CD4-positive, alpha-beta T cell treated with Interleukin-21 for 1 hour (primary cell): ENCODE data around the gene PIK3C2B.
A peak's percentile ranks its signal among the peaks of the same experiment; 100 is the strongest.
"Not testable (repeated sequence)": the region's sequence is repeated elsewhere in the genome, so short reads cannot be mapped to it uniquely, and the experiment has no call there.

ENCODE experiments used
- DNase-seq: peaks from one replicate; pipeline ENCODE4 v3.0.0-alpha.2; 2020

Gene PIK3C2B

DNA sequence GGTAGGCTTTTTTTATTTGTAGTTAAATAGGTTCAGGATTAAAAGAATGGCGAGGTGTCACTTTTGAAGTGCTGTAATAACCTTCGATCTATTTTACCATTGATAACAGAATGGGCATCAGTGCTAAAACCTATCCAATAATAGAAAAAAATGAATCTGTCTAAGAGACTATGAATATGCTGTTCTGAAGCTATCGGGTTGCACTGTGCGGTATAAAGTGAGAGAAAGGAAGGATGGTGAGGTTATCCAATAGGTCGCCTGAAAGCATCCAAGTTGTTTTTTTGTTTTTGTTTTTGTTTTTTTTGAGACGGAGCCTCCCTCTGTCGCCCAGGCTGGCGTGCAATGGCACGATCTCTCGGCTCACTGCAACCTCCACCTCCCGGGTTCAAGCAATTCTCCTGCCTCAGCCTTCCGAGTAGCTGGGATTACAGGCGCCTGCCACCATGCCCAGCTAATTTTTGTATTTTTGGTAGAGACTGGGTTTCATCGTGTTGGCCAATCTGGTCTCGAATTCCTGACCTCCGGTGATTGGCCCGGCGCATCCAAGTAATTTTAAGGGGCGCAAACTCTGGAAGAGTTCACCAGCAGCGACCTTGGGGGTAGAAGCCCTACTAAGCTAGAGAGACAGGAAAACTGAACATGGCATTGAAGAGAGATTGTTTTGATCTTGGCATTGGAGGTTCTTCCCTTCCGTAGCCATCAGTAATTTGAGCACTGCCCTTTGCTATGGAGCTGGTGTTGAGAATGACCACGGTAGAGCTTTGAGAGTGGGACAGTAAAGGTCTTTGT, 12.9 kb upstream of the PIK3C2B start:
- peak; percentile 60 for DNase-seq

DNA sequence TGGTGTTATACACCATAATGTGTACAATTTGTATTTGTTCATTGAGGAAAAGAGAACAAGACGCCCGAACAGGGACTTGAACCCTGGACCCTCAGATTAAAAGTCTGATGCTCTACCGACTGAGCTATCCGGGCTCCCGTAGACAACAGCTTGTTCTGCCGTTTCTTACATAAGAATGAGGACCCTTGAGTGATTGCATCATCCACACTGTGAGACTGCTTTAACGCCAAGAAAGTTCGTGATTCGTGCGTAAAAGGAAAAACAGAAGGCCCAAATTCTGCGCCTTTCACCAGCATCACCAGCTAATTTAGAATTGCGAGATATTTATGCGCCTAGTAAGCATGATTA, 12.3 kb upstream of the PIK3C2B start:
- DNase-seq: peak; percentile 96

DNA sequence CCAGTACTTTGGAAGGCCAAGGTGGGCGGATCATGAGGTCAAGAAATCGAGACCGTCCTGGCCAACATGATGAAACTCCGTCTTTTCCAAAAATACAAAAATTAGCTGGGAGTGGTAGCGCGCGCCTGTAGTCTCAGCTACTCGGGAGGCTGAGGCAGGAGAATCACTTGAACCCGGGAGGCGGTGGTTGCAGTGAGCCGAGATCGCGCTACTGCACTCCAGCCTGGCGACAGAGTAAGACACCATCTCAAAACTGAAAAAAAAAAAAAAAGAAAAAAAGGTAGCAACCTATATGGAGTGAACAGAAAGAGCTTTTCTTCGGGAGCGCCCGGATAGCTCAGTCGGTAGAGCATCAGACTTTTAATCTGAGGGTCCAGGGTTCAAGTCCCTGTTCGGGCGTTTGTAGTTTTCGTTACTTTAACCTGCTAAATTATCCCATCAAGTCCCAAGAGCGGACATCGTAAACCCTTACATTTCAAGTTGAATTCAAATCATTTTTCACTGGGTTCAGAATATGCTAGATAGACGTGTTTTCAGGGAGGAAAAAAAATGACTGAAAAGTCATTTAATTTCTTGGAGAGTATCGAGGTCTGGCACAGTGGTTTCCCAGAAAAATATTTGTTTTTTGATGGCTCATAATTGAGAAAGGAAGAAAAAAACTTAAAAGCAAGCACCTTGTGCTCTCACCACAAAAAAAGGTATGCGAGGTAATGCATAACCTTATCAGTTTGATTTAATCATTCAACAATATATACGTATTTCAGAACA, 11.8 kb upstream of the PIK3C2B start:
- peak; percentile 85 for DNase-seq

DNA sequence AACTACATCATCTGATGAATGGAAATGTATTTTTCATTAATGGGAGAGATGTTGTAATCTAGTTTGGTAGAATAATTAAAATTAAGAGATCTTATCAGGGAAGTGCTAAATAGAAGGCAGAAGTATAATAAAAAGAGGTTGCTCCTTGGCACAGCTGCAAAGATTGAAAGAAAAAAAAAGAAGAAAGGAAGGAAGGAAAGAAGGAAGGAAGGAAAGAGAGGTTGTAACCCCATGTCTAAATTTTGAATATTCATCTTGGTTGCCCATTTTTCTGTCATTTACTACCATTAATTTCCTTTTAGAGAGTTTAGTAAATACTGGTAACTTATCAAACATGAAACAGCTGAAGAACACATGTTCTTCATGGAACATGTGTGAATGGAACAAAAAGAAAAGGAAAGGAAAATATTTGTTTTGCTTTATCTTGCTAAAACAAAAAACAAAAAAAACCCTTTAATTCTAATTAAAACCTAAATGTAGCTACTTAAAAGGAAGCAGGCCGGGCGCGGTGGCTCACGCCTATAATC, 11.1 kb upstream of the PIK3C2B start:
- DNase-seq: no peak

DNA sequence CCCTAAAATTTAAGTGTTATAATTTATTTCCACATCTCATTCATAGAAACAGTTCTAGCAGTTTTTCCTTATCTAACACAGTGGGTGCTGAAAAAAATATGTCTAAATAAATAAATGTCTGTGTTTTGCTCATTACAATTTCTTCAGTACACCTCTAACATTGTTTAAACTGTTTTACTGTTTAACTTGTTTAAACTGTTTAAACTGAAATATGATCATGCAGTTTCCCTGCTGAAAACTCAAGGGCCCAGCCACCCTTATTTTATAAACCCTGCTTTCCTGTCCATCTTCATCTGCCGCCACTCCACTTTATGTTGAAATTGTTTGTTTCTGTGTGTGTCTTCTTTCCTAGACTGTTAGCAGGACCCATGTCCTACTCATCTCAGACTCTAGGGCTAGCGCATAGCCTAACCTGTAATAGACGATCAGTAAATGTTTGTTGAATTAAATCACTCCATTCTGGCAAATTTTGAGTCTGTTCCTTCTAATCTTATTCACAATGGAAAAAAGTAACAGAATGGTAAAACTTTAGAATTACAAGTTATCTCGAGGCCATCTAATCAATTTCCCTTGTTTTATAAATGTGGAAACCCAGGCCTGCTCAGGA, 9.4 kb upstream of the PIK3C2B start:
- no peak for DNase-seq

DNA sequence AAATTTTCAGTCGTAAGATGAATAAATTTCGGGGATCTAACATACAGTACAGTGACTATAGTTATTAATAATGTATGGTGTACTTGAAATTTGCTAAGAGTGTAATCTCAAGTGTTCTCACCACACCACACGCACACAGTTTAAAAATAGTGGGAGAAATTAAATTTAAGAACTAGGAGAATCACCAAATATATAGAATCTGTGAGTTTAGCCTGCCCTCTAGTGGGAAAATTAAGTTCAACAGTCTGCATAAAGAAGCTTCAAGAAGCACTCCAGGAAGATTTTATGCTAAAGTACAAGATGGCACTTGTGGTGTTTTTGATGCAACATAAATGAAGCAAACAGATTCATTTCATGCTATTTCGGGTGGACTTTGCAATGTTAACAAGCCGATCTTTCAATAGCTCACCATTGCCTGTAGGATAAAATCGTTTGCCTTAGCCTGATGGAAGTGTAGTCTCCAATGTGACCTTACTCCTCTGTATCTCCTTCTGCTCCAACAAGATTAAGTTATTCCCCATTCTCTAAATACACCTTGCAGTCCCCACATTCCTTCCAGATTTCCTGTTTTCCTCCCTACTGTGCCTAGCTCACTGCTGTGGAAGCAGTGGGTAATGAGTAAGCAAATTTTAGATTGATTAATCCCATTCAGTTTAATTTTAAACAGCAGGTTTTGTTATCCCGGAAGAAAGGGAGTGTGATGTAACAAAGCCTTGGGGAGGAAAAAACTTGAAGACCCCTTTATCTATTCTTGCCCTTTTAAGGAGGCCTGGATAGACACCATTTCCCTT, 8.7 kb upstream of the PIK3C2B start:
- DNase-seq: peak; percentile 85

DNA sequence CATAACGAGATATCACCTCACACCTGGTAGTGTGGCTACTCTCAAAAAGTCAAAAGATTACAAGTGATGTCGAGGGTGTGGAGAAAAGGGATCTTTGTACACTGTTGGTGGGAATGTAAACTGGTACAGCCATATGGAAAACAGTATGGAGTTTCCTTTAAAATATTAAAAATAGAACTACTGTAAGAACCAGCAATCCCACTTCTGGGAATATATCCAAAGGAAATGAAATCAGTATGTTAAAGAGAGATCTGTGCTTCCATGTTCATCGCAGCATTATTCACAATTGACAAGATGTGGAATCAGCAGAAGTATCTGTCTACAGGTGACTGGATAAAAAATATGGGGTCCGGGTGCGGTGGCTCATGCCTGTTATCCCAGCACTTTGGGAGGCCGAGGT, 7.6 kb upstream of the PIK3C2B start:
- DNase-seq: no peak

DNA sequence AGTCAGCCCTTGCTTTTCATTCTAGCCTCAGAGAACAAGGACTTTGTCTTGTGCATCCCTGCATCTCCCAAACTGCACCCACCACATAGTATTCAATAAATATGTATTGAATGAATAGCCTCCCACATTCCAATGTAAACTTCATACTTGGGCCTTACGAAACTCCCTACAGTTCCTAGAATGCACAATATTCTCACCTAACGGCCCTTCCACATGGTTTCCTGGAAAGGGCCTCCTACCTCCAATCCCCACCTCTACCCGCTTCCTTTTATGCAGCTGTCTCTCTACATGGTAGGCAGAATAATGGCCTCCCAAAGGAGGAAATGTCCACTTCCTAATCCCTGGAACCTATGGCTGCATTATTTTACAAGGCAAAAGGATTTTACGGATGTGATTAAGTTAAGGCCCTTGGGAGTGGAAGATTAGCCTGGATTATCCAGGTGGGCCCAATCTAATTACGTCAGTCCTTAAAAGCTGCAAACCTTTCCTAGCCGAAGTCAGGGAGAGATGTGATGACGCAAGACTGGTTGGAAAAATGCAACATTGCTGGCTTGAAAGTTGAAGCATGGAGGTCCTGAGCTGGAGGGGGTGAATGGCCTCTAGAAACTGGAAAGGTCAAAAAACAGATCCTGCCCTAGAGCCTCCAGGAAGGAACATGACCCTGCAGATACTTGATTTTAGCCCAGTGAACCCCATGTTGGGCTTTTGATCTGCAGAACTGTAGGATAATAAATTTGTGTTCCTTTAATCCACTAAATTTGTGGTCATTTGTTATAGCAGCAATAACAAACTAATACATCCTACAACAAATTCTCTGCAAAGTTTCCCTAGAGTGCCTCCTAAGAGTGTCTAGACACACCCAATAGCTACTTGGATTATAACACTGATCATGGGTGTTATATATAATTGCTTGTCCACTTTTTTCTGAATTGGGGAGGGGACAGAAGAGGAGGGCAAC, 5.2 kb upstream of the PIK3C2B start:
- no peak for DNase-seq

DNA sequence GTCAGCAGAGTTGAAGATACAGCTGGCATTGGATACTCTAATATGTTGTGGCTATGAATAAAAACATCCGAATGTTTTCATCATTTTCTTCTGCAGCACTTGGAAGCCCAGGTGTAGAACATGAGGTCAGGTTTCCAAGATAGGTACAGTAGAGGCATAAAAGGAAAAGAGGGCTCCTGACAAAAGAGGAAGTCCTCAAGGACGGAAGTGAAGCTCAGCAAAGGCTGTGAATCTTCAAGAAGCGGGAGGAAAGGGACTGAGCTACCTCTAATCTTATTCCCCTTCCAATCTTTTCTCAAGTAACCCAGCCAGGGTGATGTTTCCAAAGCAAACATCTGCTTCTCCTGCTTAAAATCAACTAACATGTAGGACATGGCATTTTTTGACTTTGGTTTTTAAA, 4.4 kb upstream of the PIK3C2B start:
- no peak for DNase-seq

DNA sequence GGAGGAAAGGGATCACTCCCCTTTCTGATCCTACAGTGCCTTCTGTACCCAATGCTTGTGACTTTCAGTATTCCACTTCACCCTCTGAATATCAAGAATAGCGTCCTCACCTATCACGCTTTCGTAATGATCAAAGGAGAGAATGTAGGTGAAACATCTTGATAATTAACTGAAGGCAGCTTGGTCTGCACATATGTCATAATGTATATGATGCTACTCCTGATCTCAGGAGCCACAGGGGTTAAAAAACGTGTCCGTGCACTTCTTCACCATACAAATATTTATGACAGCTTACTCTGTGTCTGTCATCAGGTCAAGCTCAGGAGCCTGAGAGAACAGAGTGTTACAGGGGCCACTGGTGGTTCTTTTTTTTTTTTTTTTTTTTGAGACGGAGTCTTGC, 1.2 kb upstream of the PIK3C2B start:
- no peak for DNase-seq

DNA sequence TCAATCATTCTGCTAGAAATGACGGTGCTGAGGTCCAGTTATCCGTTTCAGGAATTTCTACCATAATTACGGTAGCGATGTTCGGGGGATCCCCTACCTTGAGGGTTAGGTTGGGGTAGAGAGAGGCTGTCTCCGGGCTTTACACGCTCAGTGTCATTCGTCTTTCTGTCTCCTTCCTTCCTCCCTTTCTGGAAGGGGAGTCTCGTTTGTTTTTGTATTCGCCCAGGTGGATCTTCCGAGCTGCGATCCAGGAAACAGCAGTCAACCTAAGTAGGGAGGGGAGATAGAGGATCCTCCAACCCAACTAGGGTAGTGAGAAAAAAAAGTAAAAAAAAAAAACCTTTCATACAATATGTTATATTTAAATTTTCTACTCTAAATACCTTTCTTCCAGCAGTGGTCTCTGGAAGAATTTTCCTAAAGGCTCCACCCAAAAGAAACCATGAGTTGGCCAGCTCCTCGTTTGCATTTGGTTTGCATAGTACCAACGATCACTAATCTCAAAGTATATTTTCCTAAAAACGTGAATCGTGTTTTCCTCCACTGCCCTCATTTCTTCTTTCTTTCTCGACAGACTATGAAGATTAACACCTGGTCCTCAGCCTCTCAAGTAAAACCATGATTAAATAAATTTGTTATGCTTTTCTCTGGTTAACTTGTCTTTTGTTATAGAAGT, 611 bp upstream of the PIK3C2B start:
- peak; percentile 64 for DNase-seq

DNA sequence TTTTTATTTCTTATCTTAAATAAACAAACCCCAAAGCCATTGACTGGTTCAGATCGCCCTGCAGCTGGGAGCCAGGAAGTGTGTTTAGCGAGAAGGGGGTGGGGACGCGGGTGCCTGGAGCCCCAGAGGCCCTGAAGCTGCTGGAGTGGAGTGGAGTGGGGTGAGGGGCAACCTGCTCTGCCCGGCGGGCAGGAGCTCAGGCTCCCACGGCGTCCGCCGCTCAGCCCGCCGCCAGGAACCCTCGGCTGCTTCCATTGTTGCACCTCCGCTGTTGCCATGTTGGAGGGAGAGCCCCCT, 673 bp downstream of the PIK3C2B start:
- DNase-seq: peak; percentile 65

DNA sequence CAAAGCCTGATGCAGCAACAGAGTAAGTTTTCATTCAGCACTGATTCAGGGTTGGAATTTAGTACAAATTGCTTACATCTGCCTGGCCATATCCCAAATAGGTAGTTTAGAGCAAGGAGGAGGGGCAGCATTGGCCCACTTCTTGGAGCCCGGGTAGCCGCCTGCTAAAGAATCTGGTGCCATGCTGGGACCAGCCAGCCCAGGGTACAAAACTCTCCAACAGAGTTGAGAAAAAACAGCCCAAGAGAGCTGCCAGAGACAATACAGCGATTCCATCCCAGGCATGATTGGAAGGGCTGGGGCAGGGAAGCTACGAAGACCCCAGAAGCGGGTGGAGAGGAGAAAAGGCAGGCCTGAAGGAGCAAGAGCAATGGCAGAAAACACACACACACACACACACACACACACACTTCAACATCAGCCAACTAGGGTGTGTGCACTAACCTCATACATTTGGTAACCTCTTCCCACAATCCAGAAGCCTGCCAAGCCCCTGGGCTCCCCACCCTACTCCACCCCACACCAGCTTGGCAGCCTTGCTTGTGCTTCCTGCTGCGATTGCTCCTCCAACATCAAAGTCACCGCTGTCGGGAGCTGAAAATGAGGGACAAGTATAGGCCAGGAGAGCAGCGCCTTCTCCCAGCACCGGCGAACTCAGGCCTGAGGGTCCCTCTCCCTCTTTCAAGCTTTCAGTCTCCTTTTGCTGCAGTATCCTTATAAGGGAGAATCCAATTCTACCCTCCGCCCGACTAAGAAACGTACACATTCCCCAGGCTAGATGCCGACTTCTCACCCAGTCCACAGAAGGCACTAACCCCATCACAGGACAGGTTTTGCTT, 1.2 kb downstream of the PIK3C2B start:
- peak; percentile 34 for DNase-seq

DNA sequence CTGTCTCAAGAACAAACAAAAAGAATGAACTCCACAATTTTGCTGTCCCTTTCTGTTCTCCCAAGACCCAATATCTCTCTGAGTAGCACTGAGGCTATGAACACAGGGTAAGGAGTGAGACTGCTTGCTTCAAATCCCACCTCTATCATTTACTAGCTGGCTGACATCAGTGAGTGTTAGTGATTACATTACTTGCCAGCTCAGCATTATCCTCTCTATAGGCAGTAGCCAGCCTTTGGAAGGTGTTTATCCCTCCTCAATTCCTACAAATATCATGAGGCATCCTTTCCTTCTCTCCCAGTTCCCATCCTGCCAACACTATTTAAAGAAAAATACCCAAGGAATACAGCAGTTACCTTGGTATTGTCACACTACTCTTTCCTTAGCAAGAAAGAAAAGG, 3.0 kb downstream of the PIK3C2B start:
- DNase-seq: no peak

DNA sequence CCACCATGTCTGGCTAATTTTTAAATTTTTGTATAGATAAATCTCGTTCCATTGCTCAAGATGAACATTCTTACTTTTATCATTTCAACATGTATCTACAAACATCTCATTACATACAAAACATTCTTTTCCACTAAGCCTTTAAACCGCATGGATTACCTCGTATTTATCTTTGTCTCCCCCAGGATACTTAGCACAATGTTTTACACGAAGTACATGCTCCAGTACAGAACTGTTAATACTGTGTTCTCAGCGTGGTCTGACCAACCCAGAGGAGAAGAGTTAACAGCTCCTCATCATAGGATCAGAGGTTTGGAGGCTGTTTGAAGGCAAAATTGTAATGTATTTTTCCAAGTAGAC, 7.4 kb downstream of the PIK3C2B start:
- DNase-seq: no peak

DNA sequence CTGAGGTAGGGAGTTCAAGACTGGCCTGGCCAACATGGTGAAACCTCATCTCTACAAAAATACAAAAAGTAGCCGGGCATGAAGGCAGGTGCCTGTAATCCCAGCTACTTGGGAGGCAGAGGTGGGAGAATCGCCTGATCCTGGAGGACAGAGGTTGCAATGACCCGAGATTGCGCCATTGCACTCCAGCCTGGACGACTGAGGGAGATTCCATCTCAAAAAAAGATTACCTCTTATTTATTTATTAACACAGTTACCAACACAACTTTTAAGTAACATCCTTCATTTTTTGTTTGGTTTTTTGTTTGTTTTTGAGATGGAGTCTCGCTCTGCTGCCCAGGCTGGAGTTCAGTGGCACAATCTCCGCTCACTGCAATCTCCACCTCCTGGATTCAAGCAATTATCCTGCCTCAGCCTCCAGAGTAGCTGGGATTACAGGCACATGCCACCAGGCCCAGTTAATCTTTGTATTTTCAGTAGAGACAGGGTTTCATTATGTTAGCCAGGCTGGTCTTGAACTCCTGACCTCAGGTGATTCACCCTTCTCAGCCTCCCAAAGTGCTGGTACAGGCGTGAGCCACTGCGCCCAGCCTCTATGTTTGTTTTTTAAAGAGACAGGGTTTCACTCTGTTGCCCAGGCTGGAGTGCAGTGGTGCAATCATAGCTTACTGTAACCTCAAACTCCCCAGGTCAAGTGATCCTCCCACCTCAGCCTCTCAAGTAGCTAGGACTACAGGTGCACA, 7.9 kb downstream of the PIK3C2B start:
- DNase-seq: not testable (repeated sequence)

DNA sequence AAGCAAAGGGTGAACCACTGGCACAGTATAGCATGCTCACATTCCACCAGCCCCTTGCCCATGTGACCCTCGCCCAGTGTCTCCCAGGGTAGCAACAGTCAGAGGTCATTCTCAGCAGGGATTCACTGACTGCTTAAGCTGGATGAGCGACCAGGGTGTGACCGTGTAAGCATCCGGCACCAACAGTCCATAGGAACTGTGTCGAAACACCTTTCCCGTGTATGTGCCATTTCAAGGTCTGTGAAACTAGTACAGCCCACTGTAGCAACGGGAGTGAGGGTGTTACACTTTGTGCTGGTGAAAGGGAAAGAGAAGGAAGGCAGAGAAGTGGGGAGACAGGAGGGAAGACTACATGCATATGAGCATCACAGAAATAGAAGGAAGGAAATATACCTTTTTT, 10.8 kb downstream of the PIK3C2B start:
- no peak for DNase-seq

DNA sequence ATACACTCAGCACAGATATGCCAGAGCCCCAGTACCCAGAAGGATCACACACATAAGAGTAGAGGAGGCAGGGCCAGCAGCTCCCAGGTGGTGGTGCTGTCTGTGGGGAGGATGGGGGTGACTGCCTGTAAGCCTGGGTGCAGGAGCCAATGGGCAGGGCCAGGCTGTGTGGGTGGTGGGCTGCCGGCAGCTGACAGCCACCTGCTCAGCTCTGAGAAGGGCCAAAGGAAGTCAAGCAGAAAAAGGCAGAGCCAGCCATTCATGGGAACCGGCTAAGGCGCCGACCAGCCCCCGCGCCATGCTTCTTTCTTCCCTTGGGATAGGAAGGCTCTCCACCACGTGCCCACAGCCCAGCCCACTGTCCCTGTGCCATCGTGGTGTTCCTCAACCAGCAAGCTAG, 14.1 kb downstream of the PIK3C2B start:
- DNase-seq: no peak

DNA sequence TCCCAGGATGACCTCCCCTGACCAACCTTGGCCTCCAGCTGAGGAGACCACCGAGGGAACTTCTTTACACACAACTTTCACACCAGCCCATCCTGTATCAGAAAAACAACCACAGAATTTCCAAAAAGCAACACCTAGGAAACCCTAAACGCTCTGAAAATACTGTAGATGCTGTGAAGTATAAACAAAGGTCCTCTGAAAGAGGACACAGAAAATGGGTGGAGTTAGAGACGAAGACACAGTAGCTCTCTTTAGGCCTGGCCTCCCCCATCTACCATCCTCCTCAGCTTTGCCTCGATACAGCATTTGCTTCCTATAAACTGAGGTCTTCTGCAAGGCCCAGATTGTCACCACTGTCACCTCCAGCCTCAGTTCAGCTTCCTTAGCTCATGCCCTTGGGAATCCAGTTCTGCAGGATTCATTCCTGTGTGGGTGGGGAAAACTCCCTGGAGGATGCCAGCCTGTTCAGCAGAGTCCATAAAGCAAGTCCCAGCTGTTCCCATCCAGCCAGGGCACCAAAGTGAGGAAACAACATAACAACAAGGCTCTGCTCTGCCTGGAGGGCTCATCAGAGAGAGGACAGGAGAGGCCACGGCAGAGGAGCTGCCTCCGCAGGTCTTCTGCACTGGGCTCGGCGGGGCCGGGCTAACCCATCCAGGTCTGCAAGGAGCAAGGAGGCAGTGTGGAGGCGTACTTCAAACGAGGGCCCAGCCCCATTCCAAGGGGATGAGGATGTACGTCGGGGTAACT, 15.0 kb downstream of the PIK3C2B start:
- no peak for DNase-seq
